Left ventricle myocardium inferior (tissue), 1 donor: ENCODE data around the gene SFI1. TPM values are rescaled to one million over a fixed set of nuclear protein-coding genes. Genes with fewer than 3 reads are reported as not detected.

Source experiments
- DNase-seq: peaks from one replicate; pipeline ENCODE4 v3.0.0-alpha.2; 2020
- H3K27ac ChIP-seq: fragments of 200-600 bp; replicated peaks from 2 replicates; pipeline ENCODE4 v1.8.0; 2021
- H3K27me3 ChIP-seq: fragments of 200-600 bp; 2 replicates; pipeline ENCODE4 v1.8.0; 2021; ENCODE audit warnings: low read depth
- H3K36me3 ChIP-seq: fragments of 200-600 bp; 2 replicates; pipeline ENCODE4 v1.8.0; 2021
- H3K4me1 ChIP-seq: fragments of 200-600 bp; 2 replicates; pipeline ENCODE4 v1.8.0; 2021
- H3K4me3 ChIP-seq: fragments of 200-600 bp; 2 replicates; pipeline ENCODE4 v1.8.0; 2021; ENCODE audit warnings: mild to moderate bottlenecking, moderate library complexity
- H3K9me3 ChIP-seq: fragments of 200-600 bp; replicated peaks from 2 replicates; pipeline ENCODE4 v1.8.0; 2021
- CTCF ChIP-seq: fragments of 200-600 bp; IDR thresholded peaks from 2 replicates; pipeline ENCODE4 v1.8.0; 2021; ENCODE audit warnings: antibody characterized with exemption, mild to moderate bottlenecking, borderline replicate concordance
- intact Hi-C: fragments of 100-400 bp; cut with micrococcal nuclease; formaldehyde crosslinking; loops from one replicate; pipeline ENCODE4 v1.11.0; 2022
- total RNA-seq: library from RNA; stranded (reverse); fragmentation: NEBNext Ultra II Directional; extraction: Animal tissue kit (Norgen Biotek cat#: 25700); gene quantifications from one replicate; pipeline ENCODE4 v1.2.1, GENCODE V29; 2021
- donor health status: DM: no; HTN: yes; CAD: no; lungs with severe emphysema.

The SFI1 gene
- total RNA-seq, 1 donor from 2014 or later, result 6.8 TPM

GRCh38 chr22:31646186-31647019 is 150.1 kb downstream of the SFI1 start:
- DNase-seq, result no peak
- Histone ChIP-seq H3K27ac (no peak overlapping the region), H3K36me3 (peaks cover 51% of the 10 kb centered on the region), H3K4me3 (no peak overlapping the region), H3K4me1 (no peaks in the 10 kb centered on the region), H3K27me3 (no peaks in the 10 kb centered on the region), H3K9me3 (no peaks in the 10 kb centered on the region)
- no peak for TF ChIP-seq CTCF
- intact Hi-C loops, result no loop called here

GRCh38 chr22:31647066-31647465 is 150.7 kb downstream of the SFI1 start:
- Histone ChIP-seq H3K27me3 (no peaks in the 10 kb centered on the region), H3K4me1 (peaks cover 5% of the 10 kb centered on the region), H3K27ac (no peak overlapping the region), H3K36me3 (peaks cover 47% of the 10 kb centered on the region), H3K9me3 (no peaks in the 10 kb centered on the region), H3K4me3 (no peak overlapping the region)
- no peak for TF ChIP-seq CTCF
- DNase-seq, result no peak
- intact Hi-C loops, result no loop called here

- no peak overlapping the region for H3K27ac ChIP-seq
- intact Hi-C loops, result no loop called here
- H3K27me3 ChIP-seq, result no peaks in the 10 kb centered on the region
- H3K4me3 ChIP-seq, result no peak overlapping the region
- no peak for DNase-seq
- no peak for TF ChIP-seq CTCF
- no peaks in the 10 kb centered on the region for H3K9me3 ChIP-seq
- peaks cover 40% of the 10 kb centered on the region for H3K36me3 ChIP-seq
- peaks cover 9% of the 10 kb centered on the region for H3K4me1 ChIP-seq
Observed at GRCh38 chr22:31647523-31648320, 151.4 kb downstream of the SFI1 start.

- Histone ChIP-seq H3K4me3 (no peak overlapping the region), H3K4me1 (peaks cover 9% of the 10 kb centered on the region), H3K27me3 (no peaks in the 10 kb centered on the region), H3K27ac (no peak overlapping the region), H3K36me3 (peaks cover 30% of the 10 kb centered on the region), H3K9me3 (no peaks in the 10 kb centered on the region)
- no peak for DNase-seq
- intact Hi-C loops, result no loop called here
- no peak for TF ChIP-seq CTCF
Observed at GRCh38 chr22:31650391-31650790, 154.1 kb downstream of the SFI1 start.

- H3K4me1 ChIP-seq, result peaks cover 9% of the 10 kb centered on the region
- no peaks in the 10 kb centered on the region for H3K9me3 ChIP-seq
- no peak overlapping the region for H3K4me3 ChIP-seq
- H3K27ac ChIP-seq, result no peak overlapping the region
- TF ChIP-seq CTCF, result no peak
- no peak for DNase-seq
- intact Hi-C loops, result no loop called here
- no peaks in the 10 kb centered on the region for H3K27me3 ChIP-seq
- H3K36me3 ChIP-seq, result peaks cover 26% of the 10 kb centered on the region
Observed at GRCh38 chr22:31651664-31652063, 155.3 kb downstream of the SFI1 start.
